ENCODE results near the gene LRRC3. TPM values are rescaled to one million over a fixed set of nuclear protein-coding genes. Genes with fewer than 3 reads are reported as not detected.

The LRRC3 gene
- total and polyA plus RNA-seq, 4 donors, result 3.0 to 14.2 (median 7.5) TPM

- TF ChIP-seq MAX (IDR thresholded peaks at IDR 0.05) (no peak), HNF4G (IDR thresholded peaks at IDR 0.05) (no peak), TAF1 (conservative IDR thresholded peaks at IDR 0.05) (no peak), HNF4A (conservative IDR thresholded peaks at IDR 0.05) (no peak)
Measured at GRCh38 chr21:44464351-44464750, 9.0 kb downstream of the LRRC3 start (continued).

DNA sequence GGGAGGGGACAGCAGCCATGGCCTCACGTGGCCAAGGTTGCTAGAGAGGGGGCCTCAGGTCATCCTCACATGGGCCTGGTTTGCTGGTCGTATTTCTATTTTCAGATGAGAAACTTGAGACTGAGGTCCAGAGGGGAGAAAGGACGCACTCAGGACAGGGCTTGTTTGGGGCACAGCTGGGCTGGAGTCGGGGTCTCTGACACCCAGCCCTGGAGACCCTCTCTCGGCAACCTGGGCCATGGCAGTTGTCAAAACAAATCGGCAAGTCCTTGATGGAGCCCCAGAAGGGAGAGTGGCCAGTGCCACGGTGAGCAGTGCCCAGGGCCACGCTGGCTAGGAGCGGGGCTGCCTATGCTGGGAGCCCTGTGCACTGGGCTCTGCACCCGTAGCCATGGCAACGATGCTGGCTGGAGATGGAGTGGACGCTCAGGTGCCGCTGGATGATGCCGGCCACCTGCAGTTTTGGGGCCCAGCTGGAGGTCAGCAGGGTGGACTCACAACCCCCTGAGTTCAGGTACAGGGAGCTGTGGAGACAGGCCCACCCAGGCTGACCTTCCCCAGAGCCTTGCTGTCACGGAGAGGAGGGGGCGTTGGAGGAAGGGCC lies 11.1 kb downstream of the LRRC3 start:
- no peak for DNase-seq (ENCODE audit: low spot score)
- H3K4me3 ChIP-seq (ENCODE audit: low read depth in 1 of 3, low read length in 3 of 3), result no peak overlapping the region

More for the DNA sequence above, 11.1 kb downstream of the LRRC3 start:
- H3K4me1 ChIP-seq (ENCODE audit: control insufficient read depth in 4 of 4, insufficient read depth in 4 of 4, low read length in 3 of 4), result peaks cover 7 to 23% (median 14%) of the 10 kb centered on the region in 4 donors
- H3K27ac ChIP-seq (ENCODE audit: low read depth in 1 of 2, low read length in 2 of 2), result no peak overlapping the region
- no peaks in the 10 kb centered on the region for H3K9me3 ChIP-seq (ENCODE audit: control insufficient read depth in 4 of 4, low read length in 3 of 4)
- 94% methylated on average over 16 of the region's 16 CpGs for WGBS
- peaks cover 0 to 4% (median 0%) of the 10 kb centered on the region in 4 donors for H3K36me3 ChIP-seq (ENCODE audit: control insufficient read depth in 4 of 4, insufficient read depth in 3 of 4, low read depth in 1 of 4, low read length in 3 of 4)
- TF ChIP-seq GABPA (IDR thresholded peaks at IDR 0.05 in 1 of 2, conservative IDR thresholded peaks at IDR 0.05 in 1 of 2) (no peak), EGR1 (IDR thresholded peaks at IDR 0.05; ENCODE audit: low read depth in 2 of 2) (no peak), ATF3 (IDR thresholded peaks at IDR 0.05) (no peak), NR2F2 (IDR thresholded peaks at IDR 0.05) (no peak), TAF1 (conservative IDR thresholded peaks at IDR 0.05) (no peak), HNF4A (conservative IDR thresholded peaks at IDR 0.05) (no peak), HNF4G (IDR thresholded peaks at IDR 0.05) (no peak), RXRA (IDR thresholded peaks at IDR 0.05) (no peak), YY1 (IDR thresholded peaks at IDR 0.05) (no peak), REST (IDR thresholded peaks at IDR 0.05) (no peak), SP1 (IDR thresholded peaks at IDR 0.05) (no peak), RAD21 (IDR thresholded peaks at IDR 0.05) (no peak), JUND (IDR thresholded peaks at IDR 0.05) (no peak), FOXA2 (IDR thresholded peaks at IDR 0.05) (no peak)
- H3K27me3 ChIP-seq (ENCODE audit: control insufficient read depth in 4 of 4, insufficient read depth in 4 of 4, low read length in 3 of 4), result no peaks in the 10 kb centered on the region
- H3K9ac ChIP-seq (ENCODE audit: low read depth in 1 of 2, low read length in 2 of 2), result no peak overlapping the region
